OCI-LY1 (cell line): ENCODE data around the gene HOXC4.
A peak's percentile ranks its signal among the peaks of the same experiment; 100 is the strongest.

ENCODE experiments used
- H2AFZ ChIP-seq: fragments of 200-600 bp; sonication (generic), shearing (Covaris generic); 2 replicates; pipeline ENCODE4 v1.6.0; 2014; ENCODE audit warnings: antibody characterized with exemption, mild to moderate bottlenecking, low read length
- H3F3A ChIP-seq: fragments of 200-600 bp; sonication (generic), shearing (Covaris generic); 2 replicates; pipeline ENCODE4 v1.6.0; 2014; ENCODE audit warnings: mild to moderate bottlenecking, antibody characterized with exemption, low read length, moderate library complexity; ENCODE audit not compliant: insufficient read depth
- H3K27ac ChIP-seq: fragments of 200-600 bp; sonication (generic); 2 replicates; pipeline ENCODE4 v1.5.1; 2014; ENCODE audit warnings: low read length, mixed run types, mild to moderate bottlenecking, low read depth; ENCODE audit not compliant: poor library complexity, severe bottlenecking
- H3K27me3 ChIP-seq: fragments of 200-600 bp; sonication (generic); 2 replicates; pipeline ENCODE4 v1.6.0; 2014; ENCODE audit warnings: antibody characterized with exemption, mild to moderate bottlenecking, low read length, moderate library complexity; ENCODE audit not compliant: insufficient read depth
- H3K36me3 ChIP-seq: fragments of 200-600 bp; sonication (generic); 2 replicates; pipeline ENCODE4 v1.6.1; 2014; ENCODE audit warnings: mild to moderate bottlenecking, antibody characterized with exemption, low read length, moderate library complexity, mixed read lengths; ENCODE audit not compliant: insufficient read depth
- H3K4me1 ChIP-seq: fragments of 200-600 bp; sonication (generic); 2 replicates; pipeline ENCODE4 v1.5.1; 2014; ENCODE audit warnings: mild to moderate bottlenecking, low read length, moderate library complexity; ENCODE audit not compliant: insufficient read depth, severe bottlenecking
- H3K4me2 ChIP-seq: fragments of 200-600 bp; sonication (generic), shearing (Covaris generic); 2 replicates; pipeline ENCODE4 v1.6.1; 2014; ENCODE audit warnings: low read length
- H3K4me3 ChIP-seq: fragments of 200-600 bp; sonication (generic); 2 replicates; pipeline ENCODE4 v1.5.1; 2014; ENCODE audit warnings: low read length, low read depth, mild to moderate bottlenecking, mixed read lengths; ENCODE audit not compliant: poor library complexity, severe bottlenecking
- H3K79me2 ChIP-seq: fragments of 200-600 bp; shearing (Covaris generic); 2 replicates; pipeline ENCODE4 v1.6.1; 2016; ENCODE audit warnings: mixed run types, low read length, mixed read lengths; ENCODE audit not compliant: insufficient read depth
- H3K9ac ChIP-seq: fragments of 200-600 bp; sonication (generic), shearing (Covaris generic); 2 replicates; pipeline ENCODE4 v1.6.1; 2014; ENCODE audit warnings: mild to moderate bottlenecking, low read length, mixed read lengths
- H3K9me2 ChIP-seq: fragments of 200-600 bp; sonication (generic), shearing (Covaris generic); 2 replicates; pipeline ENCODE4 v1.6.1; 2014; ENCODE audit warnings: low read depth, mild to moderate bottlenecking, low read length, mixed read lengths
- H3K9me3 ChIP-seq: fragments of 200-600 bp; shearing (Covaris generic); 2 replicates; pipeline ENCODE4 v1.6.1; 2014; ENCODE audit warnings: low read length, mixed read lengths
- H4K20me1 ChIP-seq: fragments of 200-600 bp; sonication (generic), shearing (Covaris generic); 2 replicates; pipeline ENCODE4 v1.6.0; 2016; ENCODE audit warnings: mild to moderate bottlenecking, low read length; ENCODE audit not compliant: insufficient read depth
- EZH2 ChIP-seq: fragments of 200-600 bp; sonication (generic), shearing (Covaris generic); IDR thresholded peaks from 2 replicates; pipeline ENCODE4 v1.8.0; 2017; ENCODE audit warnings: borderline replicate concordance, mixed run types, mild to moderate bottlenecking, antibody characterized with exemption, low read length, moderate library complexity, mixed read lengths
- TF ChIP-seq, protein P1 (sequence below): fragments of 200-600 bp; sonication (generic), shearing (Covaris generic); IDR thresholded peaks from 2 replicates; pipeline ENCODE4 v1.5.1; 2017; ENCODE audit warnings: mild to moderate bottlenecking, antibody characterized with exemption, low read length, moderate library complexity, mixed read lengths

Gene HOXC4

GRCh38 chr12:54016051-54016450 is 37.6 kb upstream of the HOXC4 start:
- Histone ChIP-seq H3K9me3 (no peaks in the 10 kb centered on the region), H3K27me3 (peaks cover 6% of the 10 kb centered on the region; the same call in 1 of the 2 replicates), H3K36me3 (no peaks in the 10 kb centered on the region), H3F3A (no peaks in the 10 kb centered on the region), H3K79me2 (no peaks in the 10 kb centered on the region), H3K4me2 (no peak overlapping the region), H2AFZ (no peak overlapping the region), H3K9me2 (no peaks in the 10 kb centered on the region), H4K20me1 (no peaks in the 10 kb centered on the region), H3K9ac (no peak overlapping the region), H3K4me1 (peaks cover 22% of the 10 kb centered on the region), H3K4me3 (no peak overlapping the region), H3K27ac (no peak overlapping the region)
- TF ChIP-seq EZH2 = no peak
- TF ChIP-seq, protein P1, sequence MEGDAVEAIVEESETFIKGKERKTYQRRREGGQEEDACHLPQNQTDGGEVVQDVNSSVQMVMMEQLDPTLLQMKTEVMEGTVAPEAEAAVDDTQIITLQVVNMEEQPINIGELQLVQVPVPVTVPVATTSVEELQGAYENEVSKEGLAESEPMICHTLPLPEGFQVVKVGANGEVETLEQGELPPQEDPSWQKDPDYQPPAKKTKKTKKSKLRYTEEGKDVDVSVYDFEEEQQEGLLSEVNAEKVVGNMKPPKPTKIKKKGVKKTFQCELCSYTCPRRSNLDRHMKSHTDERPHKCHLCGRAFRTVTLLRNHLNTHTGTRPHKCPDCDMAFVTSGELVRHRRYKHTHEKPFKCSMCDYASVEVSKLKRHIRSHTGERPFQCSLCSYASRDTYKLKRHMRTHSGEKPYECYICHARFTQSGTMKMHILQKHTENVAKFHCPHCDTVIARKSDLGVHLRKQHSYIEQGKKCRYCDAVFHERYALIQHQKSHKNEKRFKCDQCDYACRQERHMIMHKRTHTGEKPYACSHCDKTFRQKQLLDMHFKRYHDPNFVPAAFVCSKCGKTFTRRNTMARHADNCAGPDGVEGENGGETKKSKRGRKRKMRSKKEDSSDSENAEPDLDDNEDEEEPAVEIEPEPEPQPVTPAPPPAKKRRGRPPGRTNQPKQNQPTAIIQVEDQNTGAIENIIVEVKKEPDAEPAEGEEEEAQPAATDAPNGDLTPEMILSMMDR = no peak

DNA sequence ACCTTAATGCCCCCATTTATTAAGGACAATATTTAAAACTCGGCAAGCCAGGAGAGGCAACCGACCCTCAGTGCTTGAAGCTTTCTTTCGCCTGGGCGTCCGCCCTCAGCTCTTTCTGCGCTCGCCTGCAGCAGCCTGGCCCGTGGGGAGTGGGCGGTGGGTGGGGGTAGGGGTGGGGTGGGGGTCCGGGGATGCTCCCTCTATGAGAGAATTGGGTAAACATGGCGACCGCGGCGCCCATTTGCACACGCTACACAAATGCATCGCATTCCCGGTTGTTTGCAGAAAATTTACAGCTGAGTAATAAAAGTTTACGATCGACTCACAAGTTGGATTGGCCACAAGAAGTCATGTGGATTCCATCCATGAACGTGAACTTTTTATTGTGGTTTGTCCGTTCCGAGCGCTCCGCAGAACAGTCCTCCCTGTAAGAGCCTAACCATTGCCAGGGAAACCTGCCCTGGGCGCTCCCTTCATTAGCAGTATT is 37.1 kb upstream of the HOXC4 start:
- H3K4me2 ChIP-seq = no peak overlapping the region
- no peak overlapping the region for H3K9ac ChIP-seq
- H2AFZ ChIP-seq = no peak overlapping the region
- H3K79me2 ChIP-seq = no peaks in the 10 kb centered on the region
- no peak overlapping the region for H3K4me3 ChIP-seq
- peaks cover 22% of the 10 kb centered on the region for H3K4me1 ChIP-seq
- peaks cover 6% of the 10 kb centered on the region; the same call in 1 of the 2 replicates for H3K27me3 ChIP-seq
- H3K9me3 ChIP-seq = no peaks in the 10 kb centered on the region
- H3K36me3 ChIP-seq = no peaks in the 10 kb centered on the region
- TF ChIP-seq, protein P1 = no peak
- no peak for TF ChIP-seq EZH2
- no peaks in the 10 kb centered on the region for H3F3A ChIP-seq
- H3K9me2 ChIP-seq = no peaks in the 10 kb centered on the region
- no peak overlapping the region for H3K27ac ChIP-seq
- H4K20me1 ChIP-seq = no peaks in the 10 kb centered on the region

- Histone ChIP-seq H3K27ac (no peak overlapping the region), H3K4me1 (peaks cover 22% of the 10 kb centered on the region), H3K9ac (peak overlapping the region; percentile 71), H4K20me1 (no peaks in the 10 kb centered on the region), H3K9me3 (no peaks in the 10 kb centered on the region), H3K36me3 (no peaks in the 10 kb centered on the region), H3K4me3 (peak overlapping the region; percentile 70), H2AFZ (peak overlapping the region; percentile 78), H3K4me2 (peak overlapping the region; percentile 87), H3K79me2 (no peaks in the 10 kb centered on the region), H3K27me3 (peaks cover 9% of the 10 kb centered on the region; the same call in 1 of the 2 replicates), H3F3A (no peaks in the 10 kb centered on the region), H3K9me2 (no peaks in the 10 kb centered on the region)
- TF ChIP-seq EZH2 = no peak
- TF ChIP-seq, protein P1 = no peak
Observed at GRCh38 chr12:54017027-54017788, 36.4 kb upstream of the HOXC4 start.
